GM18951 (cell line): ENCODE results near the gene EMC8.

Experiments
- POLR2A ChIP-seq: IDR thresholded peaks from 4 replicates; pipeline ENCODE4 v1.6.1; 2011; ENCODE audit warnings: mild to moderate bottlenecking; ENCODE audit not compliant: insufficient read length, insufficient read depth; ENCODE audit errors: extremely low read depth
- in situ Hi-C: fragments of 300-500 bp; cut with MboI; formaldehyde crosslinking; loops from one replicate; pipeline ENCODE4 v1.12.0; 2022; ENCODE audit warnings: low sequenced_read_pairs, mixed read lengths, inconsistent platforms; ENCODE audit not compliant: unreplicated experiment

EMC8 gene

DNA sequence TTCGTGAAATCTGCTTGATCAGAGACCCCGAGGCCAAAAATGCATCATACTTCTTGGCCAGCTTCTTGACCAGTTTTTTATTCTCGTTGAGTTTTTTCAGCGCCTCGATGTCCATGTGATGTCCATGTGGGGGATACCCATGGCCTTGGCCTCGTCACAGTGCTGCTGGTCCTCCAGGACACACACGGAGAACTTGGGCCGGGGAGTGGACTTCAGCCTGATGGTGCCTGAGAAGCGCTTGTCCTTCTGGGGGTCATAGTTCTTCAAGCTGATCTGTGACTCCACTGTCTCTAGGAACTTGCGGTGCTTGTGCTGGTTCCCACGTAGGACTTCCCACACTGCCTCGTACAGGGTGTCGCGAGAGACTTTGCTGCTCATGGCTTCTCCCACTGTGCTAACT is 16.8 kb upstream of the EMC8 start:
- TF ChIP-seq POLR2A: no peak
- in situ Hi-C loops: loop anchor here (25.0 kb wide), 1 partner anchor 696 kb away; the partner anchor contains the start of gene FOXF1

DNA sequence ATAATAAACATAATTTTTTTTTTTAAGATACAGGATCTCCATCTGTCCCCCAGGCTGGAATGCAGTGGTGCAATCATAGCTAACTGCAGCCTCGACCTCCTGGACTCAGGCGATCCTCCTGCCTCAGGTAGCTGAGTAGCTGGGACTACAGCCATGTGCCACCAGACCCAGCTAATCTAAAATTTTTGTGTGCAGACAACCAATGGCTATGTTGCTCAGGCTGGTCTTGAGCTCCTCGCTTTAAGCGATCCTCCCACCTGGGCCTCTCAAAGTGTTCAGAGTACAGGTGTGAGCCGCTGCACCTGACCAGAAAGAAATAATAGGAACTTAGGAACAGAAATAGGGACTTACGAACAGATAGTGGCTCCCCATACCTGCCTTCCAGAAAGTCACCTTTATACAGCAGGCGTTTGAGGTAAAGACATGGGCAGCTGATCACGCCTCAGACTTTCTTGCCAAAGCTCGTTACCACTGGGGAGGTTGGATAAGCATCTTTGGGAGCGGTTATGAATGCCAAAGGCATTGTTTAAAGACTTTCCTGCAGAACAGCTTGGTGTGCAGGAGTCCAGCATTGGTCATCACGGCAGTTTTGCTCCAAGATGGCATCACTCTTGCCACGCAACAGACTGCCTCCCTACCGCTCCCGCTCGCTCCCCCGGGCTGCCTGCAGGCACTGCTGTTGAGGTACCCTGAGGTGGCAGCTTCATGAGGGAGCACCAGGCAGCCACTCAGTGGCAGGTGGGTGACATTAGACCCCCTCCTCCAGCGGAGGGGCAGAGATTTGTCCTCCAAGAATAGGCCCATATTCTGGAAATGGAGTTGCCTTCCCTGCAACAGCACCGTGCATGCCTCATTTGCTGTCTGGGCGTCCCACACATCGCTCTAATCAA is 13.7 kb upstream of the EMC8 start:
- TF ChIP-seq POLR2A: no peak
- in situ Hi-C loops: loop anchor here (25.0 kb wide), 1 partner anchor 699 kb away; the partner anchor contains the start of gene FOXF1

DNA sequence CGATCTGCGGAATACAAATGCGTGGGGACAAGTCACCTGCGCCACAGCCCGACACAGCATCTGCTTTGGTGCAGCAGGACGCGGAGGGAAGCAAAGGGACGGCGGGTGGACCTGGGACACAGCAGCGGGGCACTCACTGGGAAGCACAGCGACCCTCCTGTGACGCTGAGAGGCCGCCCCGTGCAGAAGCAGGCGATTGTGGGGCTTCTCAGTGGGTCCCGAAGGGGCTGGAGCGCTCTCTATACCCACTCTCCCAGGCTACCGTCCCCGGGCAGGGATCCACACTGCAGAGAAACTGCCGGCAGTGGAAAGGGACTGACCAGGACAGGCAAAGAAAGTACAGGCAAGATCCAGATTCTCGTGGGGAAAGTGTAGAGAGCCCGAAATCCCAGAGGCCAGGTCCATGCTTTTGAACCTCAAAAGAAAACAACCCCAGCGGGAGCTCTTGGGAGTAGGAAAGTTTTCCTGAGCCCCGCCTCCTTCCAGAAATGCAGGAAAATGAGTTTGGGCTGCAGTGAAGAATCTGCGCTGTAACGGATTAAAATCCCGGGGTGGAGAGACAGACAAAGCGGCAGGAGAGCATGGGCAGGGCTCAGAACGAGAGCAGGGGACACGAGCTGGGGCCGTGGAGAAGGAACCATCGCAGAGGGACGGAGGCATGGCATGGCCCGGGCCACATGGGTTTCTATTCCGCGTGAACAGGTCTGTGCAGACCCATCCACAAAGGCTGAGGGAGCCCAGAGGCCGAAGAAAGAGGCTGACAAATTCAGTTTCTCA is 12.9 kb upstream of the EMC8 start:
- no peak for TF ChIP-seq POLR2A
- in situ Hi-C loops: loop anchor here (25.0 kb wide), 1 partner anchor 700 kb away; the partner anchor contains the start of gene FOXF1

DNA sequence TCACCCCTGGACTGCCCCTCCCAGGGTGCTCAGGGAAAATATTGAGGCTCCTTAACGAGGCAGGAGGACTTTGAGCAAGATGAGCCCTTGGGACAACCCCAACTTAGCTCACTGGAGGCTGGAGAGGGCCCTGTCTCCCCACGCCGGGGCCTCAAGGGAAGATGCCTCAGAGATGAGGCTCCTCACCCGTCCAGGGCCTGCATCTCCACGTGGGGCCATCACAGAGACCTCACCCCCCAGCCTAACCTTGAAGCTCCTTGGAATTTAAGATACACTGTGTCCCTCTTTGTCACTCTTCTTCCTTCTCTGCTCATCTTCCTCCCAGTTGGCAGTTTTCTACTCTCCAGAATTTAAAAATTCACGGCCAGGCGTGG is 11.4 kb upstream of the EMC8 start:
- TF ChIP-seq POLR2A: no peak
- in situ Hi-C loops: loop anchor here (25.0 kb wide), 1 partner anchor 702 kb away; the partner anchor contains the start of gene FOXF1

DNA sequence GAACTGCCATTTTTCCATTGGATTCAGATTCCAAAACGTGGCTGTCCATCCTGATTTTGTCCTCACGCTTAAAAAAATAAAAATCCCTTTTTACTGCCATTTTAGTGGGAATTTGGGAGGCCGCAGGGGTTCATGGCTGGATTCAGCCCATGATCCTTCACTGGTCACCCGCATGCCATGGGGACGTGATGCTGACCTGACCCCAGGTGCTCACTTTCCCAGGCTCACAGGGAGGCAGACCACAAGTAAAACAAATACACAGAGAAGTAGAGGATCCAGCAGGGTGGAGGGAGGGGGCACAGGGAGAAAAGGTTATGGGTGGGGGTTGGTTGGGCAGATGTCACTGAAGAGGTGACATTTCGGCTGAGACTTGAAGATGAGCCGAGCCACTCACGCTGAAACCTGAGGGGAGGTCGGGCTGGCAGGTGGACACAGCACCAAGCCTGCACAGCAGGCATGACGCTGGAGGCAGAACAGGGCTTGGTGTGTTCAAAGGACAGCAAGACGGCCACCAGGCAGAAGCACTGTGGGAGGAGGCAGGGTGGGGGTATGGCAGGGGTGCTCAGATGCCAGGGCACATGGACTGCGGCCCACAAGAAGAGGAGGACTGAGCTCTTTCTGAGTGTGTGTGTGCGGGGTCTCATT is 10.9 kb upstream of the EMC8 start:
- TF ChIP-seq POLR2A: no peak
- in situ Hi-C loops: loop anchor here (25.0 kb wide), 1 partner anchor 702 kb away; the partner anchor contains the start of gene FOXF1

DNA sequence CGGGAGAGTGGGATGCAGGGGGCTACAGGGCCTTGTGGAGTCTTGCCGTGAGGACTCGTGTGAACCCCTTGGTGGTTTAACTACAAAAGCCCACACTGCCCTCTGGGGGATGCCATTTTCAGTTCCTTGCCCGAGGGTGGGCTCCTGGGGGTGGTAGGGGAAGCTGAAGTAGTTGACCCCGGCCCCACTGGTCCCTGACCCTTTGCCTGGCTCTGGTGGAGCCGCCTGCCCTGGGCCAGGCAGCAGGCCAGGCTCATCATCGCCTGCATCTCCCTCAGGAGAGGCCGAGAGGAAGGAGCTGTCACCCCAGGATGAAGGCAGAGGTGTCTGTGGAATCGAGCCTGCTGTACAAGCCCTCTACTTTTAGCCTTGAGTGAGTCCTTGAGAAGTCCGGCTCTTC is 10.3 kb upstream of the EMC8 start:
- in situ Hi-C loops: loop anchor here (25.0 kb wide), 1 partner anchor 703 kb away; the partner anchor contains the start of gene FOXF1
- no peak for TF ChIP-seq POLR2A

DNA sequence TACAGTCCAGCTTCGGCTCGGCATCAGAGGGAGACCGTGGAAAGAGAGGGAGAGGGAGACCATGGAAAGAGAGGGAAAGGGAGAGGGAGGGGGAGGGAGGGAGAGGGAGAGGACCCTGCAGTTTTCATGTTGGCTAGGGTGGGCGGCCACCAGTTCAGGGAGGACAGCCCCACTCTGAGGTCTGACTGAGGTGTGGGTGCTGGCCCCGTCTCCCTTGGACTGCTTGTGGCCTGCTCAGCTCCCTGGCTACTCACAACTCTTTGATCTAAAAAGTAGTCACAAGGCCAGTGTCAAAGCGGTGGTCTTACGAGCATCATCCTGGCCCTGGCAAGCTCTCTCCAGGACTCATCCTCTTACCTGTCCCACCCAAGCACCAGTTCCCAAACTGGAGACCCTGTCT is 9.6 kb upstream of the EMC8 start:
- no peak for TF ChIP-seq POLR2A
- in situ Hi-C loops: loop anchor here (25.0 kb wide), 1 partner anchor 703 kb away; the partner anchor contains the start of gene FOXF1

DNA sequence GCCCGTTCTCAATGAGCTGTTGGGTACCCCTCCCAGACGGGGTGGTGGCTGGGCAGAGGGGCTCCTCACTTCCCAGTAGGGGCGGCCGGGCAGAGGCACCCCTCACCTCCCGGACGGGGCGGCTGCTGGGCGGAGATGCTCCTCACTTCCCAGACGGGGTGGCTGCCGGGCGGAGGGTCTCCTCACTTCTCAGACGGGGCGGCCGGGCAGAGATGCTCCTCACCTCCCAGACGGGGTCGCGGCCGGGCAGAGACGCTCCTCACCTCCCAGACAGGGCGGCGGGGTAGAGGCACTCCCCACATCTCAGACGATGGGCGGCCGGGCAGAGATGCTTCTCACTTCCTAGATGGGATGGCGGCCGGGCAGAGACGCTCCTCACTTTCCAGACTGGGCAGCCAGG is 8.8 kb upstream of the EMC8 start:
- in situ Hi-C loops: loop anchor here (25.0 kb wide), 1 partner anchor 704 kb away; the partner anchor contains the start of gene FOXF1

DNA sequence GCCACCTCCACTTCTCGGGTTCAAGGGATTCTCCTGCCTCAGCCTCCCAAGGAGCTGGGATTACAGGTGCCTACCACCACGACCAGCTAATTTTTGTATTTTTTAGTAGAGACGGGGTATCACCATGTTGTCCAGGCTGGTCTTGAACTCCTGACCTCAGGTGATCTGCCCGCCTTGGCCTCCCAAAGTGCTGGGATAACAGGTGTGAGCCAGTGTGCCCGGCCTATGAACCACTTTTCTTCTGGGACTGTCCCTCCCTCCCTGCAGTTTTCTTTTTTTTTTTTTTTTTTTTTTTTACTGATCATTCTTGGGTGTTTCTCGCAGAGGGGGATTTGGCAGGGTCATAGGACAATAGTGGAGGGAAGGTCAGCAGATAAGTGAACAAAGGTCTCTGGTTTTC is 8.0 kb upstream of the EMC8 start:
- in situ Hi-C loops: loop anchor here (25.0 kb wide), 1 partner anchor 705 kb away; the partner anchor contains the start of gene FOXF1

DNA sequence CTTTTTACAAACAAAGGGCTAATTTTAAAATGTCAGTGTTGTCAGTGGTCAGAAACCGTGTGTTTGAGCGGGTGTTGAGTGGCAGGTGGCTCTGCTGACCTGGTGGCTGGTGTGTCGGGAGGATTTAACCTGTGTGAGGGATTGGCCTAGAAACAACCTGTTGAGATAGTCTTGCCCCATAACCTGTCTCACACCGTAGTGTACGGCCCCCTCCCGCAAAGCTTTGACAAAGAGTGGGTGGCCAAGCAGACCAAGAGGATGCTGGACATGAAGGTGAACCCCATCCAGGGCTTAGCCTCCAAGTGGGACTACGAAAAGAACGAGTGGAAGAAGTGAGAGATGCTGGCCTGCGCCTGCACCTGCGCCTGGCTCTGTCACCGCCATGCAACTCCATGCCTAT is 7.2 kb upstream of the EMC8 start:
- in situ Hi-C loops: loop anchor here (25.0 kb wide), 1 partner anchor 706 kb away; the partner anchor contains the start of gene FOXF1
- no peak for TF ChIP-seq POLR2A

DNA sequence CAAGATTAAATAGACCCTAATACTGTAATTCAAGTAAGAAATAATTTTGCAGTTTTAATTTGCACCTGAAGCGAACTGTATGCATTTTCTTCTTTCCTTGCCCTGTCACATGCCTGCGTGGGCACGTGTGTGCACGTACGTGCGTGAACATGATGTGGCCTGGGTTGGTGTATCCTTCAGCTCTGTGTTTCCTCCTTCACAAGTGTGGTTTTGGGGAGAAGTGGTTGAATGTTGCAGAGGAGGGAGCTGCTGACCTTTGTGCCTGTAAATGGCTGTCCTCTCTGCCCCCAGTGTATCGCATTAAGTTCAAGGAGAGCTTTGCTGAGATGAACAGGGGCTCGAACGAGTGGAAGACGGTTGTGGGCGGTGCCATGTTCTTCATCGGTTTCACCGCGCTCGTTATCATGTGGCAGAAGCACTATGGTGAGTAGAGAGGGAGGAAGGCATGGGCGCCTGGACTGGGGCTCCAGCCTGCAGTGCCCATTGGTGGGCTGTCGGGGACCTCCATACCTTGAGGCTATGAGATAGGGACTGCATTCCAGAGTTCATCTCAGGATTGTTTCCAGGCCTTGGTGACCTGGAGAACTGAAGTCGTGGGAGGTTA is 6.2 kb upstream of the EMC8 start:
- in situ Hi-C loops: loop anchor here (25.0 kb wide), 1 partner anchor 707 kb away; the partner anchor contains the start of gene FOXF1
- TF ChIP-seq POLR2A: no peak

DNA sequence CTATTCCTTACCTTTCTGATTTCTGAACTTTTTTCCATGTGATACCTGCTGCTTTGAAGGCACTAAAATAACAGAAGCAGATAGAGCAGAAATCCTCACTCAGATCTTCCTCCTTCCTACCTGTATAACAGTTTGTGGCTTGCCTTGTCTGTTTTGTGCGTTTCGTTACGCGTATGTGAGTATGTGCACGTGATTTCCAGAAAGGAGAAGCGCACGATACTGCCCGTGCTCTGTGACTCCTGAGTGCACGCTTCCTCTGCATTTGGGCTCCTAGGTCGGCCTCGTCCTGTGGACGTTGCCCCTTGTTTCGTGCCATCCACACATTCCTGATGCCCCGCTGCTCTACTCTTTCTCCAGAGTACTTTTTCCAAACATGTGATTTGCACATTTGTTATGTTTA is 4.2 kb upstream of the EMC8 start:
- in situ Hi-C loops: loop anchor here (25.0 kb wide), 1 partner anchor 709 kb away; the partner anchor contains the start of gene FOXF1
- no peak for TF ChIP-seq POLR2A
